Tibial nerve (tissue), 4 donors: ENCODE data around the gene MAGI1. TPM values are rescaled to one million over a fixed set of nuclear protein-coding genes. Genes with fewer than 3 reads are reported as not detected.

Experiments
- DNase-seq, 2 donors: peaks; one replicate each; pipeline ENCODE4 v3.0.0-alpha.2; 2019; ENCODE audit warnings: low spot score in 2 of 2
- H3K27ac ChIP-seq, 4 donors: fragments of 200-600 bp; sonication (generic) in 3 of 4; one replicate each; pipeline ENCODE4 v1.5.1; 2017 to 2019; ENCODE audit warnings: mild to moderate bottlenecking in 1 of 4
- H3K27me3 ChIP-seq, 2 donors: fragments of 200-600 bp; sonication (generic) in 1 of 2; one replicate each; pipeline versions ENCODE4 v1.5.1 to v1.6.0; 2017 to 2019
- H3K36me3 ChIP-seq, 3 donors: fragments of 200-600 bp; sonication (generic); one replicate each; pipeline ENCODE4 v1.5.1; 2018 to 2019
- H3K4me1 ChIP-seq, 4 donors: fragments of 200-600 bp; sonication (generic) in 3 of 4; one replicate each; pipeline ENCODE4 v1.5.1; 2017 to 2019
- H3K4me3 ChIP-seq, 4 donors: fragments of 200-600 bp; sonication (generic) in 3 of 4; one replicate each; pipeline ENCODE4 v1.5.1; 2017 to 2019; ENCODE audit warnings: mild to moderate bottlenecking in 1 of 4, moderate library complexity in 1 of 4
- H3K9me3 ChIP-seq, 4 donors: fragments of 200-600 bp; sonication (generic) in 3 of 4; one replicate each; pipeline ENCODE4 v1.5.1; 2017 to 2019
- EP300 ChIP-seq, 2 donors: sonication (generic); formaldehyde crosslinking; IDR thresholded peaks; one replicate each; pipeline ENCODE4 v1.6.1; 2017; ENCODE audit warnings: antibody characterized with exemption in 2 of 2, mild to moderate bottlenecking in 1 of 2
- POLR2A ChIP-seq, 2 donors: fragments of 450-650 bp; IDR thresholded peaks; one replicate each; pipeline ENCODE4 v1.6.1; 2017; ENCODE audit warnings: antibody characterized with exemption in 2 of 2, mild to moderate bottlenecking in 2 of 2, moderate library complexity in 2 of 2
- WGBS, 2 donors: methylation state at CpG; one replicate each; pipeline ENCODE4 v1.1.5; 2018; 5-methylcytosine and 5-hydroxymethylcytosine counted together
- total RNA-seq, 4 donors: library from RNA; depleted of rRNA; stranded (reverse); fragments of >200 nt; gene quantifications; one replicate each; pipeline ENCODE4 v1.1.0, GENCODE V29; 2016
- TF ChIP-seq, protein P1 (sequence below), 5 experiments: fragments of 200-600 bp in 3 of 5; fragments of 450-650 bp in 2 of 5; sonication (generic) in 3 of 5; IDR thresholded peaks; one replicate each; pipeline ENCODE4 v1.5.1; 2016 to 2019; ENCODE audit warnings: antibody characterized with exemption in 5 of 5, mild to moderate bottlenecking in 3 of 5, moderate library complexity in 2 of 5

Gene MAGI1
- total RNA-seq, 4 donors from 2014 or later, result 30.6 to 52.8 (median 36.1) TPM

DNA sequence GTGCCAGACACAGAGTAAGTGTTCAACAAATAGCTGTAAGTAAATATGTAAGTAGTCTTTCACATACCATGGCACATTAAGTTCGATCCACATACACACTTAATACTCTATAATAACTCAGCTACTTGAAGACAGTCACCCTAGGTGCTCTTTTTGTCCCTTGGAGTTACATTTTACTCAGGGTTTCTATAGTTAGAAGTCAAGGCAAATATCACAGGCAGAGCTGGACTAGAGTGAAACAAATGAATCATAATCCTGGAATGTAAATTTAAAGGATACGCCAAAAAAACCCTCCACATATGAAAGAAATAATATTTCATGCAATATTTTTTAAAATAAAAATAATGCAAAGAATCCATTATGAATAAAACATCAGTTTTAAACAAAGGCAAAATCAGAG, 461.8 kb downstream of the MAGI1 start:
- DNase-seq, result no peak
- 31 to 39% methylated on average over 2 of the region's 2 CpGs for WGBS, 2 donors
- Histone ChIP-seq H3K27ac (peak overlapping the region in 3 of 4 donors; percentile 15 to 77 (median 59)), H3K4me3 (no peak overlapping the region), H3K9me3 (peaks cover 0 to 13% (median 0%) of the 10 kb centered on the region in 4 donors), H3K4me1 (peaks cover 0 to 17% (median 0%) of the 10 kb centered on the region in 4 donors), H3K36me3 (no peaks in the 10 kb centered on the region), H3K27me3 (no peaks in the 10 kb centered on the region)
- TF ChIP-seq, protein P1, sequence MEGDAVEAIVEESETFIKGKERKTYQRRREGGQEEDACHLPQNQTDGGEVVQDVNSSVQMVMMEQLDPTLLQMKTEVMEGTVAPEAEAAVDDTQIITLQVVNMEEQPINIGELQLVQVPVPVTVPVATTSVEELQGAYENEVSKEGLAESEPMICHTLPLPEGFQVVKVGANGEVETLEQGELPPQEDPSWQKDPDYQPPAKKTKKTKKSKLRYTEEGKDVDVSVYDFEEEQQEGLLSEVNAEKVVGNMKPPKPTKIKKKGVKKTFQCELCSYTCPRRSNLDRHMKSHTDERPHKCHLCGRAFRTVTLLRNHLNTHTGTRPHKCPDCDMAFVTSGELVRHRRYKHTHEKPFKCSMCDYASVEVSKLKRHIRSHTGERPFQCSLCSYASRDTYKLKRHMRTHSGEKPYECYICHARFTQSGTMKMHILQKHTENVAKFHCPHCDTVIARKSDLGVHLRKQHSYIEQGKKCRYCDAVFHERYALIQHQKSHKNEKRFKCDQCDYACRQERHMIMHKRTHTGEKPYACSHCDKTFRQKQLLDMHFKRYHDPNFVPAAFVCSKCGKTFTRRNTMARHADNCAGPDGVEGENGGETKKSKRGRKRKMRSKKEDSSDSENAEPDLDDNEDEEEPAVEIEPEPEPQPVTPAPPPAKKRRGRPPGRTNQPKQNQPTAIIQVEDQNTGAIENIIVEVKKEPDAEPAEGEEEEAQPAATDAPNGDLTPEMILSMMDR (IDR thresholded peaks at IDR 0.05), result no peak

DNA sequence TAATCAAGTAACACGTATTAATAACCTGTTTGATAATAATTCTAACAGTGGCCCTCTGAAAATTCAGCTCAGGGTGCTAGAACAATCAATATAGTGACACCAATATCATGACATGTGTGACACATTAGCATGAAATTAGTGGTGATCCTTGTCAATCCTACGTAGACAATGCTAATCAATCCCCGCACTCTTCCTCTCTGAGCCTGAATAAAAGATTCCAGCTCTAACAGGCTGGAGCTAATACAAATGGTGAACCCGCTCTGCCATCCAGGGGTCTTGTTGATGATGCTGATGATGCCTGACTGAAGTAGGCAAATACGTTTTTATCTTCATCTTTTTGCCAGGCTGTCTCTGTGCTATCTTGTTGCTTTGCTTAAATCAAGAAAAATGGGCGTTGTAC, 462.5 kb downstream of the MAGI1 start:
- H3K27ac ChIP-seq, result peak overlapping the region in 1 of 4 donors; percentile 77

DNA sequence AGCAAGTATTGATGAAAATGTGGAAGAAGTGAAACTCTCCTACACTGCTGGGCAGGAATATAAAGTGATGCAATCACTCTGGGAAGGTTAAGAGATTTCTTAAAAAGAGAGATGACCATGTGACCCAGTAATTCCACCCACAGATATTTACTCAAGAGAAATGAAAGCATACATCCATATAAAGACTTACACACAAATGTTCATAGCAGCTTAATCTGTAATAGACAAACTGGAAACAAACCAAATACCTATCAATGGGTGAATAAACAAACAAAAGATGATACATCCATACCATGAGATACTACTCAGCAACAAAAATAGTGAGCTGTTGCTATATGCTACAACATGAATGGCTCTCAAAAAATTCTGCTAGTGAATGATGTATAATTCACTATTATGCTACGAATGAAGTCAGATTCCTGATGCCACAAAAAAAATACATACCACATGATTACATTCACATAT, 463.3 kb downstream of the MAGI1 start:
- Histone ChIP-seq H3K9me3 (peaks cover 0 to 13% (median 0%) of the 10 kb centered on the region in 4 donors), H3K4me3 (no peak overlapping the region), H3K4me1 (peaks cover 0 to 17% (median 0%) of the 10 kb centered on the region in 4 donors), H3K27me3 (no peaks in the 10 kb centered on the region), H3K27ac (no peak overlapping the region), H3K36me3 (no peaks in the 10 kb centered on the region)
- WGBS, 2 donors, result 58 to 65% methylated on average over 1 of the region's 1 CpG
- TF ChIP-seq, protein P1 (IDR thresholded peaks at IDR 0.05), result no peak
- TF ChIP-seq EP300 (IDR thresholded peaks at IDR 0.05) (no peak), POLR2A (IDR thresholded peaks at IDR 0.05) (no peak)
- no peak for DNase-seq

More for the DNA sequence above, 462.5 kb downstream of the MAGI1 start:
- Histone ChIP-seq H3K27me3 (no peaks in the 10 kb centered on the region), H3K4me3 (no peak overlapping the region), H3K9me3 (peaks cover 0 to 13% (median 0%) of the 10 kb centered on the region in 4 donors), H3K4me1 (peaks cover 0 to 17% (median 0%) of the 10 kb centered on the region in 4 donors), H3K36me3 (no peaks in the 10 kb centered on the region)
- no peak for TF ChIP-seq POLR2A (IDR thresholded peaks at IDR 0.05)
- TF ChIP-seq EP300 (IDR thresholded peaks at IDR 0.05), result no peak
- TF ChIP-seq, protein P1 (IDR thresholded peaks at IDR 0.05), result no peak
- 92 to 93% methylated on average over 6 of the region's 6 CpGs for WGBS, 2 donors
- DNase-seq, result no peak

DNA sequence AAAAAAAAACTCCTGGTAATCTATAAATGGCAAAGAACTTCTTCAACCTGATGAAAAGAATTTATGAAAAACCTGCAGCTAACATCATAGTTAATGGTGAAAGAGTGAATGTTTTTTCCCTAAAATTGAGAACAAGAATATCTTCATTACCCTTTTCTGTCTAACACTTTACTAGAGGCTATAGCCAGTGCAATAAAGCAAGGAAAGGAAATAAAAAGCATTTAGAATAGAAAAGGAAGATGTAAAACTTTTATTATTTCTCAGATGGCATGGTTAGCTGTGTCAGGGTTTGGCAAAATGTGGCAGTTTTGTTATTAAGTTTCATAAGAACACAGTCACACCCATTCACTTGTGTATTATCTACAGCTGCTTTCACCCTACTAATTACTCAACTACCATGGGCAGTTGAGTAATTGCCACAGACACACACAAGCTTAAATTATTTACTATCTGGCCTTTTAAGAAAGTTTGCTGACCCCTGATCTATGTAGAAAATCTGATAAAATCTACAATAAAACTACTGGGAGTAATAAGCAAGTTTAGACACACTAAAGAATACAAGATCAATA, 465.1 kb downstream of the MAGI1 start:
- H3K9me3 ChIP-seq, result peaks cover 0 to 13% (median 0%) of the 10 kb centered on the region in 4 donors
- TF ChIP-seq, protein P1 (IDR thresholded peaks at IDR 0.05), result no peak
- TF ChIP-seq POLR2A (IDR thresholded peaks at IDR 0.05) (no peak), EP300 (IDR thresholded peaks at IDR 0.05) (no peak)
- no peaks in the 10 kb centered on the region for H3K27me3 ChIP-seq
- H3K27ac ChIP-seq, result no peak overlapping the region
- no peak for DNase-seq
- no peak overlapping the region for H3K4me3 ChIP-seq
- H3K4me1 ChIP-seq, result peaks cover 0 to 17% (median 0%) of the 10 kb centered on the region in 4 donors
- no peaks in the 10 kb centered on the region for H3K36me3 ChIP-seq

DNA sequence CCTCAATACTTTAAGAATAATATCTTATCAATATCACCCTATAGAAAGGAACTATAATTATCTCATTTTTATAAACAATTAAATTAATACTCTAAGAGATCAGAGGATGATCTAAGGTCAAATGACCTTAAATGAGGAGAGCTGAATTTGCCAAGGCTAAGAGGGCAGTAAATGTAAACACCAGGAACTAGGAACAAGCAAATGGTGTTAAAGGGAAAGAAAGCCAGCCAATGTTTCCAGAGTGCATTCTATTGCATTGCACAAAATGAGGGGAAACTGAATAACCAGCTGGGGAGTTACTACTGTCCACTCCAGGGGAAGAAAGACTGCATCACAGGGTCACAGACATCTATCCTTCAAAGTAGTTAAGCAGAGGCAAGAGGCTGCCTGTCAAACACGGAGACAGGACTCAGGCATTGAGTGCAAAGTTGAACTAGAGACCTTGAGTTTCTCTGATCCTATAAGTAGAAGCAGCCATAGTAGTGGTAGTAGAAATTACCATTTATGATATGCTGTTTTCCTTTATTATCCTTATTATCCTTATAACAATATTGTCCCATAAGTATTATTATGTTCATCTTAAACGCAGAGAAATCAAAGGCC, 466.4 kb downstream of the MAGI1 start:
- H3K27me3 ChIP-seq, result no peaks in the 10 kb centered on the region
- H3K27ac ChIP-seq, result no peak overlapping the region
- peaks cover 0 to 10% (median 0%) of the 10 kb centered on the region in 4 donors for H3K4me1 ChIP-seq
- WGBS, 2 donors, result 68 to 81% methylated on average over 2 of the region's 2 CpGs
- no peak for DNase-seq
- peaks cover 0 to 13% (median 0%) of the 10 kb centered on the region in 4 donors for H3K9me3 ChIP-seq
- TF ChIP-seq, protein P1 (IDR thresholded peaks at IDR 0.05), result no peak
- no peaks in the 10 kb centered on the region for H3K36me3 ChIP-seq
- no peak overlapping the region for H3K4me3 ChIP-seq
